GM18858 (cell line): ENCODE data around the gene ZFP36L1.

Experiments used
- ATAC-seq: cut with Tn5 transposase; IDR thresholded peaks from one replicate; pipeline ENCODE4 v1.9.1; 2021; ENCODE audit not compliant: unreplicated experiment

Gene ZFP36L1

GRCh38 chr14:68792979-68793733, at the start of gene ZFP36L1:
TSS of gene ZFP36L1 (minus strand) at chr14:68793067. CDS start at chr14:68792938, 129 bp downstream.
- ATAC-seq: no peak

GRCh38 chr14:68842298-68842697, 49.4 kb upstream of the ZFP36L1 start:
- ATAC-seq: no peak

- no peak for ATAC-seq
Measured at GRCh38 chr14:68841016-68841809, 48.3 kb upstream of the ZFP36L1 start.

- no peak for ATAC-seq
Measured at GRCh38 chr14:68840454-68840853, 47.6 kb upstream of the ZFP36L1 start.

GRCh38 chr14:68836082-68836481, 43.2 kb upstream of the ZFP36L1 start:
- ATAC-seq: no peak

GRCh38 chr14:68834816-68835215, 41.9 kb upstream of the ZFP36L1 start:
- no peak for ATAC-seq

GRCh38 chr14:68828698-68829097, 35.8 kb upstream of the ZFP36L1 start:
- ATAC-seq: no peak

- ATAC-seq: no peak
Measured at GRCh38 chr14:68825729-68826128, 32.9 kb upstream of the ZFP36L1 start.

- no peak for ATAC-seq
Measured at GRCh38 chr14:68824517-68825347, 31.9 kb upstream of the ZFP36L1 start.

- no peak for ATAC-seq
Measured at GRCh38 chr14:68824207-68824516, 31.3 kb upstream of the ZFP36L1 start.

- ATAC-seq: no peak
Measured at GRCh38 chr14:68823434-68824206, 30.8 kb upstream of the ZFP36L1 start.

GRCh38 chr14:68822926-68823325, 30.1 kb upstream of the ZFP36L1 start:
- ATAC-seq: no peak

- ATAC-seq: peak; percentile 70
Measured at GRCh38 chr14:68822132-68822651, 29.3 kb upstream of the ZFP36L1 start.

GRCh38 chr14:68820999-68821683, 28.3 kb upstream of the ZFP36L1 start:
- ATAC-seq: no peak

GRCh38 chr14:68820536-68820935, 27.7 kb upstream of the ZFP36L1 start:
- no peak for ATAC-seq

- no peak for ATAC-seq
Measured at GRCh38 chr14:68820119-68820518, 27.3 kb upstream of the ZFP36L1 start.

GRCh38 chr14:68819260-68819691, 26.4 kb upstream of the ZFP36L1 start:
- ATAC-seq: no peak

- ATAC-seq: no peak
Measured at GRCh38 chr14:68817506-68818212, 24.8 kb upstream of the ZFP36L1 start.

GRCh38 chr14:68816943-68817430, 24.1 kb upstream of the ZFP36L1 start:
- no peak for ATAC-seq
